Astrocyte (in vitro differentiated cells and primary cell): Measurements from ENCODE around the gene HSPA1B. TPM values are rescaled to one million over a fixed set of nuclear protein-coding genes. Genes with fewer than 3 reads are reported as not detected.
"Not testable (repeated sequence)": the region's sequence is repeated elsewhere in the genome, so short reads cannot be mapped to it uniquely, and the experiment has no call there.

Experiments
- DNase-seq: peaks from one replicate; pipeline ENCODE4 v3.0.0-alpha.2; 2010; ENCODE audit warnings: low read depth
- FAIRE-seq: peaks from 2 replicates; lab custom pipeline; 2011; peaks lifted over from hg19 to GRCh38; lab: Jason Lieb, UNC
- H2AFZ ChIP-seq: 2 replicates; pipeline ENCODE4 v1.6.0; 2012; ENCODE audit warnings: low read depth, low read length, inconsistent platforms
- H3K27ac ChIP-seq: 2 replicates; pipeline ENCODE4 v1.5.1; 2011; ENCODE audit warnings: low read depth, low read length, inconsistent platforms
- H3K27me3 ChIP-seq: 2 replicates; pipeline ENCODE4 v1.6.0; 2011; ENCODE audit warnings: low read length, inconsistent platforms; ENCODE audit not compliant: insufficient read depth
- H3K36me3 ChIP-seq: 2 replicates; pipeline ENCODE4 v1.5.1; 2011; ENCODE audit warnings: low read length, inconsistent platforms; ENCODE audit not compliant: insufficient read depth
- H3K4me1 ChIP-seq: 2 replicates; pipeline ENCODE4 v1.5.1; 2011; ENCODE audit warnings: low read length, inconsistent platforms; ENCODE audit not compliant: insufficient read depth
- H3K4me2 ChIP-seq: 2 replicates; pipeline ENCODE4 v1.6.0; 2012; ENCODE audit warnings: low read length, inconsistent platforms
- H3K4me3 ChIP-seq: 2 replicates; pipeline ENCODE4 v1.5.1; 2011; ENCODE audit warnings: low read depth, mild to moderate bottlenecking, low read length, inconsistent platforms; ENCODE audit not compliant: insufficient read depth
- H3K79me2 ChIP-seq: 2 replicates; pipeline ENCODE4 v1.6.0; 2012; ENCODE audit warnings: mild to moderate bottlenecking, low read length, inconsistent platforms; ENCODE audit not compliant: insufficient read depth
- H3K9ac ChIP-seq: 2 replicates; pipeline ENCODE4 v1.6.0; 2012; ENCODE audit warnings: mild to moderate bottlenecking, low read length, inconsistent platforms
- H3K9me3 ChIP-seq: 2 replicates; pipeline ENCODE4 v1.5.1; 2012; ENCODE audit warnings: low read depth, mild to moderate bottlenecking, low read length, inconsistent platforms; ENCODE audit not compliant: insufficient read depth
- H4K20me1 ChIP-seq: 2 replicates; pipeline ENCODE4 v1.6.0; 2012; ENCODE audit warnings: low read length, inconsistent platforms; ENCODE audit not compliant: insufficient read depth
- H3K27ac Mint-ChIP-seq: one replicate; pipeline ENCODE4 v1.8.0; 2021; ENCODE audit warnings: mild to moderate bottlenecking, mixed read lengths; ENCODE audit not compliant: unreplicated experiment
- H3K27me3 Mint-ChIP-seq: one replicate; pipeline ENCODE4 v1.8.0; 2021; ENCODE audit warnings: low read depth, mixed read lengths; ENCODE audit not compliant: unreplicated experiment
- H3K36me3 Mint-ChIP-seq: one replicate; pipeline ENCODE4 v1.8.0; 2021; ENCODE audit warnings: low read depth, mixed read lengths; ENCODE audit not compliant: unreplicated experiment
- H3K4me1 Mint-ChIP-seq: one replicate; pipeline ENCODE4 v1.8.0; 2021; ENCODE audit warnings: low read depth, mixed read lengths; ENCODE audit not compliant: unreplicated experiment
- H3K4me3 Mint-ChIP-seq: one replicate; pipeline ENCODE4 v1.8.0; 2021; ENCODE audit warnings: mild to moderate bottlenecking, moderate library complexity, mixed read lengths; ENCODE audit not compliant: unreplicated experiment
- H3K9me3 Mint-ChIP-seq: one replicate; pipeline ENCODE4 v1.8.0; 2021; ENCODE audit warnings: mild to moderate bottlenecking, mixed read lengths; ENCODE audit not compliant: unreplicated experiment
- CTCF ChIP-seq: IDR thresholded peaks from 2 replicates; pipeline ENCODE4 v1.5.1; 2011; ENCODE audit warnings: low read depth, mild to moderate bottlenecking, inconsistent platforms, low read length, moderate library complexity; ENCODE audit not compliant: insufficient read depth
- EZH2 ChIP-seq: IDR thresholded peaks from 2 replicates; pipeline ENCODE4 v1.6.1; 2012; ENCODE audit warnings: mild to moderate bottlenecking, low read length, inconsistent platforms; ENCODE audit not compliant: insufficient read depth
- total RNA-seq: library from RNA; stranded (reverse); gene quantifications from 2 replicates; pipeline ENCODE4 v1.2.1, GENCODE V29; 2021

Gene HSPA1B
- total RNA-seq, 1 donor from 2014 or later = 77.2 TPM

- DNase-seq (no peak), FAIRE-seq (no peak)
- H3K4me1 ChIP-seq = peaks cover 29% of the 10 kb centered on the region
- Mint-ChIP-seq H3K27ac (peak overlapping the region; percentile 20), H3K4me3 (peak overlapping the region; percentile 97), H3K9me3 (no peaks in the 10 kb centered on the region), H3K36me3 (peaks cover 36% of the 10 kb centered on the region), H3K27me3 (no peaks in the 10 kb centered on the region), H3K4me1 (peaks cover 14% of the 10 kb centered on the region)
- no peak overlapping the region for H2AFZ ChIP-seq
- TF ChIP-seq CTCF = no peak
- TF ChIP-seq EZH2 = no peak
- no peaks in the 10 kb centered on the region for H3K27me3 ChIP-seq
- peaks cover 36% of the 10 kb centered on the region for H3K36me3 ChIP-seq
- peaks cover 50% of the 10 kb centered on the region for H3K79me2 ChIP-seq
- H3K27ac ChIP-seq = no peak overlapping the region
- H3K4me2 ChIP-seq = peak overlapping the region; percentile 100
- H3K4me3 ChIP-seq = peak overlapping the region; percentile 2
- H3K9ac ChIP-seq = no peak overlapping the region
- H4K20me1 ChIP-seq = peaks cover 57% of the 10 kb centered on the region
- H3K9me3 ChIP-seq = no peaks in the 10 kb centered on the region
Observed at GRCh38 chr6:31838968-31839367, 11.4 kb downstream of the HSPA1B start.

GRCh38 chr6:31839779-31840126 is 12.2 kb downstream of the HSPA1B start:
- H3K27ac Mint-ChIP-seq, H3K9ac ChIP-seq, H3K27me3 ChIP-seq, H3K4me2 ChIP-seq, DNase-seq, H3K9me3 ChIP-seq, FAIRE-seq, H3K9me3 Mint-ChIP-seq, H3K27ac ChIP-seq, H3K27me3 Mint-ChIP-seq, H3K4me3 ChIP-seq, H2AFZ ChIP-seq: not testable (repeated sequence)
- Histone ChIP-seq H4K20me1 (peaks cover 57% of the 10 kb centered on the region), H3K79me2 (peaks cover 43% of the 10 kb centered on the region), H3K36me3 (peaks cover 36% of the 10 kb centered on the region), H3K4me1 (peaks cover 24% of the 10 kb centered on the region)
- Mint-ChIP-seq H3K4me1 (peaks cover 11% of the 10 kb centered on the region), H3K4me3 (peak overlapping the region; percentile 8), H3K36me3 (peaks cover 35% of the 10 kb centered on the region)

- H3K27ac Mint-ChIP-seq = no peak overlapping the region
- no peak for FAIRE-seq
Observed at GRCh38 chr6:31842053-31842452, 14.5 kb downstream of the HSPA1B start.

More at GRCh38 chr6:31842053-31842452, 14.5 kb downstream of the HSPA1B start:
- no peak overlapping the region for H3K4me2 ChIP-seq
- H4K20me1 ChIP-seq = peaks cover 44% of the 10 kb centered on the region
- peaks cover 20% of the 10 kb centered on the region for H3K79me2 ChIP-seq
- no peak overlapping the region for H3K9ac ChIP-seq
- peaks cover 35% of the 10 kb centered on the region for H3K36me3 ChIP-seq
- no peak for TF ChIP-seq EZH2
- TF ChIP-seq CTCF = no peak
- no peak overlapping the region for H3K4me3 Mint-ChIP-seq
- peaks cover 15% of the 10 kb centered on the region for H3K4me1 ChIP-seq
- H3K27ac ChIP-seq = no peak overlapping the region
- no peaks in the 10 kb centered on the region for H3K27me3 Mint-ChIP-seq
- no peak for DNase-seq
- no peak overlapping the region for H3K4me3 ChIP-seq
- no peaks in the 10 kb centered on the region for H3K9me3 ChIP-seq
- peaks cover 11% of the 10 kb centered on the region for H3K4me1 Mint-ChIP-seq
- no peaks in the 10 kb centered on the region for H3K27me3 ChIP-seq
- no peaks in the 10 kb centered on the region for H3K9me3 Mint-ChIP-seq
- H3K36me3 Mint-ChIP-seq = peaks cover 19% of the 10 kb centered on the region
- no peak overlapping the region for H2AFZ ChIP-seq
